Osteoblast (primary cell): Measurements from ENCODE around the gene ILKAP. TPM values are rescaled to one million over a fixed set of nuclear protein-coding genes. Genes with fewer than 3 reads are reported as not detected.

ENCODE experiments used
- DNase-seq: peaks from one replicate; pipeline ENCODE4 v3.0.0; 2011; ENCODE audit warnings: low spot score, mixed read lengths; ENCODE audit not compliant: insufficient read length; ENCODE audit errors: missing footprints
- H2AFZ ChIP-seq: 2 replicates; pipeline ENCODE4 v1.6.0; 2011; ENCODE audit warnings: mild to moderate bottlenecking, low read length
- H3K27ac ChIP-seq: 2 replicates; pipeline ENCODE4 v1.5.1; 2011; ENCODE audit warnings: mild to moderate bottlenecking, low read depth, low read length, moderate library complexity
- H3K27me3 ChIP-seq: 2 replicates; pipeline ENCODE4 v1.6.0; 2012; ENCODE audit warnings: mild to moderate bottlenecking, control low read depth, inconsistent platforms, low read length, moderate library complexity; ENCODE audit not compliant: insufficient read depth
- H3K36me3 ChIP-seq: 2 replicates; pipeline ENCODE4 v1.5.1; 2011; ENCODE audit warnings: mild to moderate bottlenecking, low read length, control low read depth, moderate library complexity; ENCODE audit not compliant: insufficient read depth
- H3K4me1 ChIP-seq: 2 replicates; pipeline ENCODE4 v1.5.1; 2011; ENCODE audit warnings: mild to moderate bottlenecking, low read length, control low read depth, moderate library complexity; ENCODE audit not compliant: insufficient read depth
- H3K4me2 ChIP-seq: 2 replicates; pipeline ENCODE4 v1.6.0; 2011; ENCODE audit warnings: mild to moderate bottlenecking, low read length; ENCODE audit not compliant: insufficient read depth
- H3K4me3 ChIP-seq: fragments of 200-600 bp; sonication (generic); 3 replicates; pipeline ENCODE4 v1.5.1; 2012; ENCODE audit warnings: mild to moderate bottlenecking, low read length, inconsistent platforms; ENCODE audit not compliant: insufficient read depth
- H3K79me2 ChIP-seq: 2 replicates; pipeline ENCODE4 v1.6.0; 2012; ENCODE audit warnings: mild to moderate bottlenecking, low read length, control low read depth, inconsistent platforms; ENCODE audit not compliant: insufficient read depth
- H3K9me3 ChIP-seq: 2 replicates; pipeline ENCODE4 v1.5.1; 2011; ENCODE audit warnings: low read depth, low read length, control low read depth
- H4K20me1 ChIP-seq: 2 replicates; pipeline ENCODE4 v1.6.0; 2012; ENCODE audit warnings: mild to moderate bottlenecking, low read length, control low read depth; ENCODE audit not compliant: insufficient read depth
- CTCF ChIP-seq: IDR thresholded peaks from 2 replicates; pipeline ENCODE4 v1.5.1; 2011; ENCODE audit warnings: mild to moderate bottlenecking, low read depth, low read length, moderate library complexity; ENCODE audit errors: extremely low read depth
- total RNA-seq: library from RNA; depleted of rRNA; stranded (reverse); fragments of >200 nt; gene quantifications from 2 replicates; pipeline ENCODE4 v1.2.3, GENCODE V29; 2012

ILKAP gene
- total RNA-seq, 1 donor, result 24.2 TPM

GRCh38 chr2:238231809-238232208 lies 28.3 kb upstream of the ILKAP start:
- Histone ChIP-seq H3K4me3 (peak overlapping the region; percentile 65), H3K4me2 (peak overlapping the region; percentile 74), H2AFZ (no peak overlapping the region), H3K27me3 (peaks cover 62% of the 10 kb centered on the region), H3K36me3 (no peaks in the 10 kb centered on the region), H4K20me1 (no peaks in the 10 kb centered on the region), H3K4me1 (peaks cover 4% of the 10 kb centered on the region), H3K79me2 (no peaks in the 10 kb centered on the region), H3K27ac (no peak overlapping the region), H3K9me3 (no peaks in the 10 kb centered on the region)
- no peak for TF ChIP-seq CTCF
- no peak for DNase-seq

GRCh38 chr2:238231251-238231793 lies 27.8 kb upstream of the ILKAP start:
- H4K20me1 ChIP-seq, result no peaks in the 10 kb centered on the region
- H3K4me1 ChIP-seq, result peaks cover 4% of the 10 kb centered on the region
- peak overlapping the region; percentile 88 for H2AFZ ChIP-seq
- TF ChIP-seq CTCF, result no peak
- peak overlapping the region; percentile 74 for H3K4me2 ChIP-seq
- H3K27me3 ChIP-seq, result peaks cover 57% of the 10 kb centered on the region
- DNase-seq, result peak; percentile 97
- no peaks in the 10 kb centered on the region for H3K36me3 ChIP-seq
- H3K9me3 ChIP-seq, result no peaks in the 10 kb centered on the region
- no peaks in the 10 kb centered on the region for H3K79me2 ChIP-seq
- H3K27ac ChIP-seq, result no peak overlapping the region
- peak overlapping the region; percentile 65 for H3K4me3 ChIP-seq

- no peak for TF ChIP-seq CTCF
- Histone ChIP-seq H3K36me3 (no peaks in the 10 kb centered on the region), H3K27ac (no peak overlapping the region), H3K79me2 (no peaks in the 10 kb centered on the region), H2AFZ (no peak overlapping the region), H3K4me1 (peaks cover 4% of the 10 kb centered on the region), H3K9me3 (no peaks in the 10 kb centered on the region), H3K27me3 (peaks cover 51% of the 10 kb centered on the region), H3K4me2 (no peak overlapping the region), H4K20me1 (no peaks in the 10 kb centered on the region), H3K4me3 (no peak overlapping the region)
- no peak for DNase-seq
These were observed 27.2 kb upstream of the ILKAP start for GRCh38 chr2:238230699-238231098.

GRCh38 chr2:238228700-238229099 lies 25.2 kb upstream of the ILKAP start:
- TF ChIP-seq CTCF, result no peak
- Histone ChIP-seq H4K20me1 (no peaks in the 10 kb centered on the region), H3K4me1 (peaks cover 4% of the 10 kb centered on the region), H3K4me3 (no peak overlapping the region), H3K79me2 (no peaks in the 10 kb centered on the region), H3K4me2 (no peak overlapping the region), H2AFZ (no peak overlapping the region), H3K36me3 (no peaks in the 10 kb centered on the region), H3K27me3 (peaks cover 44% of the 10 kb centered on the region), H3K9me3 (no peaks in the 10 kb centered on the region), H3K27ac (no peak overlapping the region)
- peak; percentile 89 for DNase-seq
